ENCODE data around the gene TBC1D21.

DNA sequence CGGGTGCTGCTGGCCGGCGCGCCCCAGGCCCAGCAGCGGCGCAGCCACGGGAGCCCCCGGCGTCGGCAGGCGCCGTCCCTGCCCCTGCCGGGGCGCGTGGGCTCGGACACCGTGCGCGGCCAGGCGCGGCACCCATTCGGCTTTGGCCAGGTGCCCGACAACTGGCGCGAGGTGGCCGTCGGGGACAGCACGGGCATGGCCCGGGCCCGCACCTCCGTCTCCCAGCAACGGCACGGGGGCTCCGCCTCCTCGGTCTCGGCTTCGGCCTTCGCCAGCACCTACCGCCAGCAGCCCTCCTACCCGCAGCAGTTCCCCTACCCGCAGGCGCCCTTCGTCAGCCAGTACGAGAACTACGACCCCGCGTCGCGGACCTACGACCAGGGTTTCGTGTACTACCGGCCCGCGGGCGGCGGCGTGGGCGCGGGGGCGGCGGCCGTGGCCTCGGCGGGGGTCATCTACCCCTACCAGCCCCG, 53.7 kb downstream of the TBC1D21 start:
- TF ChIP-seq POLR2A (IDR thresholded peaks at IDR 0.05) = peak in 1 of 2 donors; percentile 41
- TF ChIP-seq, protein P1, sequence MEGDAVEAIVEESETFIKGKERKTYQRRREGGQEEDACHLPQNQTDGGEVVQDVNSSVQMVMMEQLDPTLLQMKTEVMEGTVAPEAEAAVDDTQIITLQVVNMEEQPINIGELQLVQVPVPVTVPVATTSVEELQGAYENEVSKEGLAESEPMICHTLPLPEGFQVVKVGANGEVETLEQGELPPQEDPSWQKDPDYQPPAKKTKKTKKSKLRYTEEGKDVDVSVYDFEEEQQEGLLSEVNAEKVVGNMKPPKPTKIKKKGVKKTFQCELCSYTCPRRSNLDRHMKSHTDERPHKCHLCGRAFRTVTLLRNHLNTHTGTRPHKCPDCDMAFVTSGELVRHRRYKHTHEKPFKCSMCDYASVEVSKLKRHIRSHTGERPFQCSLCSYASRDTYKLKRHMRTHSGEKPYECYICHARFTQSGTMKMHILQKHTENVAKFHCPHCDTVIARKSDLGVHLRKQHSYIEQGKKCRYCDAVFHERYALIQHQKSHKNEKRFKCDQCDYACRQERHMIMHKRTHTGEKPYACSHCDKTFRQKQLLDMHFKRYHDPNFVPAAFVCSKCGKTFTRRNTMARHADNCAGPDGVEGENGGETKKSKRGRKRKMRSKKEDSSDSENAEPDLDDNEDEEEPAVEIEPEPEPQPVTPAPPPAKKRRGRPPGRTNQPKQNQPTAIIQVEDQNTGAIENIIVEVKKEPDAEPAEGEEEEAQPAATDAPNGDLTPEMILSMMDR (IDR thresholded peaks at IDR 0.05) = no peak
